ENCODE measurements around the gene NDUFS3.

The NDUFS3 gene

GRCh38 chr11:47615249-47615648 lies 36.4 kb downstream of the NDUFS3 start:
- TF ChIP-seq CTCF (IDR thresholded peaks at IDR 0.05; ENCODE audit: low read depth, low read length, missing control alignments): no peak
- DNase-seq (ENCODE audit: low read depth): no peak
- no peak overlapping the region for H3K4me3 ChIP-seq (ENCODE audit: low read depth, low read length)

GRCh38 chr11:47616726-47617416 lies 38.0 kb downstream of the NDUFS3 start:
- no peak for DNase-seq (ENCODE audit: low read depth)
- TF ChIP-seq CTCF (IDR thresholded peaks at IDR 0.05; ENCODE audit: low read depth, low read length, missing control alignments): peak; percentile 71
- H3K4me3 ChIP-seq (ENCODE audit: low read depth, low read length): no peak overlapping the region

- no peak for TF ChIP-seq CTCF (IDR thresholded peaks at IDR 0.05; ENCODE audit: low read depth, low read length, missing control alignments)
- no peak for DNase-seq (ENCODE audit: low read depth)
- H3K4me3 ChIP-seq (ENCODE audit: low read depth, low read length): no peak overlapping the region
Observed at GRCh38 chr11:47617417-47617809, 38.5 kb downstream of the NDUFS3 start.

GRCh38 chr11:47620836-47621378 lies 42.0 kb downstream of the NDUFS3 start:
- H3K4me3 ChIP-seq (ENCODE audit: low read depth, low read length): no peak overlapping the region
- no peak for TF ChIP-seq CTCF (IDR thresholded peaks at IDR 0.05; ENCODE audit: low read depth, low read length, missing control alignments)
- no peak for DNase-seq (ENCODE audit: low read depth)

GRCh38 chr11:47626234-47626633 lies 47.4 kb downstream of the NDUFS3 start:
- no peak for TF ChIP-seq CTCF (IDR thresholded peaks at IDR 0.05; ENCODE audit: low read depth, low read length, missing control alignments)
- DNase-seq (ENCODE audit: low read depth): no peak

GRCh38 chr11:47628026-47628425 lies 49.2 kb downstream of the NDUFS3 start:
- no peak for DNase-seq (ENCODE audit: low read depth)
- no peak for TF ChIP-seq CTCF (IDR thresholded peaks at IDR 0.05; ENCODE audit: low read depth, low read length, missing control alignments)
- no peak overlapping the region for H3K4me3 ChIP-seq (ENCODE audit: low read depth, low read length)

More at GRCh38 chr11:47626234-47626633, 47.4 kb downstream of the NDUFS3 start:
- H3K4me3 ChIP-seq (ENCODE audit: low read depth, low read length): no peak overlapping the region

GRCh38 chr11:47631473-47631872 lies 52.6 kb downstream of the NDUFS3 start:
- TF ChIP-seq CTCF (IDR thresholded peaks at IDR 0.05; ENCODE audit: low read depth, low read length, missing control alignments): no peak

More at GRCh38 chr11:47631473-47631872, 52.6 kb downstream of the NDUFS3 start:
- no peak overlapping the region for H3K4me3 ChIP-seq (ENCODE audit: low read depth, low read length)
- DNase-seq (ENCODE audit: low read depth): no peak
